Metanephros (tissue), 2 donors: Measurements from ENCODE around the gene PHKB. TPM values are rescaled to one million over a fixed set of nuclear protein-coding genes. Genes with fewer than 3 reads are reported as not detected.

Experiments used
- small RNA-seq: library from RNA; depleted of rRNA; stranded (forward); fragments of <200 nt; gene quantifications from one replicate; pipeline ENCODE3, GENCODE V24; 2014; ENCODE audit warnings: low replicate concordance
- total RNA-seq: library from RNA; depleted of rRNA; stranded (reverse); fragments of >200 nt; gene quantifications from one replicate; pipeline ENCODE4 v1.2.3, GENCODE V29; 2014

PHKB gene
- 83.3 TPM for total RNA-seq

DNA sequence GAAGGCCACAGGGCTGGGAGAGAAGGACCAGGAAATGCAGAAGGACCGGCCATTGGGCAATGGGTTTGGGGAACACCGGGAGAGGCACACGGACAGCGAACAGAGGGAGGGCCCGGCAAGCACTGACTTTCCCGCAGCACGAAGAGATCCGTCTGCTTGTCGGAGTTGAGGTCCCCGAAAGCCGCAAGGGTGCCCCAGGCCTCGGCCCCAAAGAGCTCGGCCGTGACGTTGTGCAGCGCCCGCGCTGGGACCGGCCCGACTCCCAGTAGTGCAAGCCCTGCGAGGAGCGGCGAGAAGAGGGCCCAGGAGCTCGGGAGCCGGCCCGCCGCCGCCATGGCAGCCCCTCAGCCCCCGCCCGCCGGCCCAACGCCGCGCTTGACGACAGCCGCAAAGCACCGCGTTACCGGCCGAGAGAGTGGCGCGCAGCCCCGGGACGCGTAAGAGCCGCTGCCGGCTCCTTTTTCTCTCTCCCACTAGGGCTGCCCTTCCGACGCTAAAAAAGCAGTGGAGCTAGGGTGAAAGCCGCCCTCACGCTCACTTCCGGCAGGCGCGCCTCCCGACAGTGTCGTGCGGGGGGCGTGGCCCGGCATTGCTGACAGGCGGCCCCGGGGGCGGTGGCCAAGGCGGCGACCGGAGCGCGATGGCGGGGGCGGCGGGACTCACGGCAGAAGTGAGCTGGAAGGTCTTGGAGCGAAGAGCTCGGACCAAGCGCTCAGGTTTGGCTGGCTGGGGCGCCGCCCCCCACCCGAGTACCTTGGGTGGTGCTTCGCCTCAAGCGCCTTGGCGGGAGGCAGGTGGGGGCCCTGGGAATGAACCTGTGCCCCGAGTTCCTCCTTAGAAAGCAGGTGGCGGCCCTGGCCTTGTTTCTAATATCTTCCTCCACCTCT lies at the start of gene PHKB, which contains the start of gene ITFG1:
Gene PHKB, plus strand, starts transcription at position 621 of the 887 bp plus-strand sequence. Its CDS starts 20 bp downstream, at position 641.
Gene ITFG1, minus strand, starts transcription at position 353 of the 887 bp plus-strand sequence. Its CDS starts 18 bp downstream, at position 335.

Small RNAs within 50 kb of the gene (small RNA-seq; reads per million reads assigned to genes)
- not detected for gene RNA5SP425

Other genes starting within 250 kb of the PHKB start
- 69.1 TPM for gene ITFG1, start 268 bp upstream of the PHKB start, total RNA-seq